Stomach (tissue), 9 donors: ENCODE data around the gene LIFR. TPM values are rescaled to one million over a fixed set of nuclear protein-coding genes. Genes with fewer than 3 reads are reported as not detected.

Experiments used
- DNase-seq, 2 donors: peaks; one replicate each; pipeline versions ENCODE4 v3.0.0 to v3.0.0-alpha.2; 2013 to 2019
- H3K27ac ChIP-seq, 5 donors: fragments of 200-600 bp in 4 of 5; sonication (generic) in 4 of 5; one replicate each; pipeline ENCODE4 v1.5.1; 2013 to 2019; ENCODE audit warnings: mild to moderate bottlenecking in 1 of 5, moderate library complexity in 1 of 5
- H3K27me3 ChIP-seq, 3 donors: fragments of 200-600 bp; sonication (generic); one replicate each; pipeline ENCODE4 v1.5.1; 2017 to 2019; ENCODE audit warnings: mixed run types in 1 of 3
- H3K36me3 ChIP-seq, 4 donors: fragments of 200-600 bp; sonication (generic); 1 replicate in 3 of 4; 2 replicates in 1 of 4; pipeline ENCODE4 v1.5.1; 2016 to 2019
- H3K4me1 ChIP-seq, 4 donors: fragments of 200-600 bp; sonication (generic); one replicate each; pipeline ENCODE4 v1.5.1; 2016 to 2019
- H3K4me3 ChIP-seq, 4 donors: fragments of 200-600 bp; sonication (generic) in 3 of 4; one replicate each; pipeline ENCODE4 v1.5.1; 2016 to 2019; ENCODE audit warnings: mild to moderate bottlenecking in 1 of 4
- H3K9me3 ChIP-seq, 4 donors: fragments of 200-600 bp; sonication (generic); one replicate each; pipeline ENCODE4 v1.5.1; 2016 to 2019
- EP300 ChIP-seq: sonication (generic); formaldehyde crosslinking; IDR thresholded peaks from one replicate; pipeline ENCODE4 v1.6.1; 2017; ENCODE audit warnings: antibody characterized with exemption
- POLR2A ChIP-seq, 4 donors: fragments of 450-650 bp; IDR thresholded peaks; one replicate each; pipeline ENCODE4 v1.6.1; 2016; ENCODE audit warnings: antibody characterized with exemption in 4 of 4, control low read depth in 2 of 4, mild to moderate bottlenecking in 1 of 4, moderate library complexity in 1 of 4
- POLR2AphosphoS5 ChIP-seq, 3 donors: sonication (generic); formaldehyde crosslinking; IDR thresholded peaks; one replicate each; pipeline ENCODE4 v1.6.1; 2016; ENCODE audit warnings: antibody characterized with exemption in 3 of 3
- WGBS, 5 donors: extraction: QIAGEN DNeasy Blood & Tissue Kit in 3 of 5; methylation state at CpG; one replicate each; pipeline versions ENCODE4 v1.1.5 to v1.1.7; 2013 to 2018; 5-methylcytosine and 5-hydroxymethylcytosine counted together
- intact Hi-C: fragments of 100-400 bp; cut with DNase I; formaldehyde crosslinking; loops from one replicate; pipeline ENCODE4 v1.15.1; 2023; ENCODE audit warnings: low total_unique reads
- polyA plus RNA-seq, 3 donors: library from polyadenylated mRNA; stranded (reverse); fragments of 200-250 nt; gene quantifications; one replicate each; pipeline ENCODE4 v1.2.3, GENCODE V29; 2013
- total RNA-seq, 5 donors: library from RNA; depleted of rRNA; stranded (reverse); fragments of >200 nt; gene quantifications; one replicate each; pipeline versions ENCODE4 v1.1.0 to v1.2.3, GENCODE V29; 2014 to 2016
- TF ChIP-seq, protein P1 (sequence below), 7 experiments: fragments of 450-650 bp in 4 of 7; fragments of 200-600 bp in 3 of 7; sonication (generic) in 3 of 7; IDR thresholded peaks; one replicate each; pipeline ENCODE4 v1.5.1; 2016 to 2019; ENCODE audit warnings: antibody characterized with exemption in 7 of 7, control low read depth in 2 of 7, mild to moderate bottlenecking in 1 of 7
- donor health status: healthy with polysubstance abuse.
- donor health status: Bipolar disorder and iron deficiency.
- donor health status: healthy.

LIFR gene
- total and polyA plus RNA-seq, 8 donors: 6.2 to 259 (median 45.1) TPM

DNA sequence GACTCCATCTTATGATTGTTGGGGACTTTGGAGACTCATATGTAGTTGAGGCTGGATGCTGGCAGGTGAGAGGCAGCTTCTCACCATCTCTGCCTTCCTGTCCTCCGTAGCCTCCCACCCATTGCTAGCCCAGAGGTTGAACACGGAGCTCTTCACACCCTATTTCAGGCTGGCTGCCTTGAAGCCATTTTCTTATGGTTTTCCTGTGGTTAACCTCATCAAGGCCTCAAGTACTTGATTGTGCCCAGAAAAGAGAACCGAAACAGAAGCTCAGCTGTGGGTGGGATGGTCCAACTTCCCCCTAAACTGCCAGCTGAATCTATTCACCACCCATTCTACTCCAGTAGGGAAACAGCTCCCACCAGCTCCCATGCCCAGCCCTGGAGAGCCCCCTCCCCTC is 102.9 kb downstream of the LIFR start:
- Histone ChIP-seq H3K27ac (no peak overlapping the region), H3K4me1 (peaks cover 0 to 5% (median under 1%) of the 10 kb centered on the region in 4 donors), H3K36me3 (no peaks in the 10 kb centered on the region), H3K27me3 (peaks cover 0 to 27% (median 0%) of the 10 kb centered on the region in 3 donors), H3K4me3 (no peak overlapping the region), H3K9me3 (no peaks in the 10 kb centered on the region)
- DNase-seq: peak in 1 of 2 donors; percentile 55
- intact Hi-C loops: no loop called here
- TF ChIP-seq, protein P1, sequence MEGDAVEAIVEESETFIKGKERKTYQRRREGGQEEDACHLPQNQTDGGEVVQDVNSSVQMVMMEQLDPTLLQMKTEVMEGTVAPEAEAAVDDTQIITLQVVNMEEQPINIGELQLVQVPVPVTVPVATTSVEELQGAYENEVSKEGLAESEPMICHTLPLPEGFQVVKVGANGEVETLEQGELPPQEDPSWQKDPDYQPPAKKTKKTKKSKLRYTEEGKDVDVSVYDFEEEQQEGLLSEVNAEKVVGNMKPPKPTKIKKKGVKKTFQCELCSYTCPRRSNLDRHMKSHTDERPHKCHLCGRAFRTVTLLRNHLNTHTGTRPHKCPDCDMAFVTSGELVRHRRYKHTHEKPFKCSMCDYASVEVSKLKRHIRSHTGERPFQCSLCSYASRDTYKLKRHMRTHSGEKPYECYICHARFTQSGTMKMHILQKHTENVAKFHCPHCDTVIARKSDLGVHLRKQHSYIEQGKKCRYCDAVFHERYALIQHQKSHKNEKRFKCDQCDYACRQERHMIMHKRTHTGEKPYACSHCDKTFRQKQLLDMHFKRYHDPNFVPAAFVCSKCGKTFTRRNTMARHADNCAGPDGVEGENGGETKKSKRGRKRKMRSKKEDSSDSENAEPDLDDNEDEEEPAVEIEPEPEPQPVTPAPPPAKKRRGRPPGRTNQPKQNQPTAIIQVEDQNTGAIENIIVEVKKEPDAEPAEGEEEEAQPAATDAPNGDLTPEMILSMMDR (IDR thresholded peaks at IDR 0.05): no peak
- TF ChIP-seq POLR2A (IDR thresholded peaks at IDR 0.05) (no peak), POLR2AphosphoS5 (IDR thresholded peaks at IDR 0.05) (no peak)
- WGBS, 5 donors: 62 to 87% (median 70%) methylated on average over 3 of the region's 3 CpGs

DNA sequence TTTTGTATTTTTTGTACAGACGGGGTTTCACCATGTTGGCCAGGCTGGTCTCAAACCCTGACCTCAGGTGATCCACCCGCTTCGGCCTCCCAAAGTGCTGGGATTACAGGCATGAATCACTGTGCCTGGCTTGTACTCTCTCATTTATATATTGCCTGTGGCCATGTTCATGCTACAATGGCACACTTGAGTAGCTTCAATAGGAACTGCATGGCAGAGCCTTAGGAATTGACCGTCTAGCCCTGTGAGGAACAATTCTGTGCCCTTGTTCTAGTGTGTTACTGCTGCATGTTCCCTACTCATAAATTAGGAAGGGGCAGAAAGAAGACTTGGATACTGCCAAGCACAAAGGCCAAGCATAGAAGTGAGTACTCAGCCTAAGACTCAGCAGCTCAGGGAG is 104.2 kb downstream of the LIFR start:
- no peak overlapping the region for H3K27ac ChIP-seq
- H3K9me3 ChIP-seq: no peaks in the 10 kb centered on the region
- H3K4me3 ChIP-seq: no peak overlapping the region
- H3K36me3 ChIP-seq: no peaks in the 10 kb centered on the region
- H3K27me3 ChIP-seq: peaks cover 0 to 31% (median 0%) of the 10 kb centered on the region in 3 donors
- TF ChIP-seq POLR2A (IDR thresholded peaks at IDR 0.05): no peak
- TF ChIP-seq, protein P1 (IDR thresholded peaks at IDR 0.05): no peak
- TF ChIP-seq EP300: no peak
- no peak for TF ChIP-seq POLR2AphosphoS5 (IDR thresholded peaks at IDR 0.05)
- intact Hi-C loops: no loop called here
- H3K4me1 ChIP-seq: peaks cover 0 to 14% (median 3%) of the 10 kb centered on the region in 4 donors
- no peak for DNase-seq
- WGBS, 5 donors: 90 to 96% (median 93%) methylated on average over 4 of the region's 4 CpGs

GRCh38 chr5:38451074-38451725 is 105.2 kb downstream of the LIFR start:
- Histone ChIP-seq H3K4me1 (peaks cover 0 to 14% (median 3%) of the 10 kb centered on the region in 4 donors), H3K9me3 (no peaks in the 10 kb centered on the region), H3K36me3 (no peaks in the 10 kb centered on the region), H3K4me3 (no peak overlapping the region), H3K27ac (no peak overlapping the region), H3K27me3 (peaks cover 0 to 29% (median 0%) of the 10 kb centered on the region in 3 donors)
- no peak for DNase-seq
- 75 to 85% (median 81%) methylated on average over 9 of the region's 9 CpGs for WGBS, 5 donors
- TF ChIP-seq POLR2A (IDR thresholded peaks at IDR 0.05) (no peak), POLR2AphosphoS5 (IDR thresholded peaks at IDR 0.05) (no peak), EP300 (no peak)
- TF ChIP-seq, protein P1 (IDR thresholded peaks at IDR 0.05): no peak
- intact Hi-C loops: no loop called here

DNA sequence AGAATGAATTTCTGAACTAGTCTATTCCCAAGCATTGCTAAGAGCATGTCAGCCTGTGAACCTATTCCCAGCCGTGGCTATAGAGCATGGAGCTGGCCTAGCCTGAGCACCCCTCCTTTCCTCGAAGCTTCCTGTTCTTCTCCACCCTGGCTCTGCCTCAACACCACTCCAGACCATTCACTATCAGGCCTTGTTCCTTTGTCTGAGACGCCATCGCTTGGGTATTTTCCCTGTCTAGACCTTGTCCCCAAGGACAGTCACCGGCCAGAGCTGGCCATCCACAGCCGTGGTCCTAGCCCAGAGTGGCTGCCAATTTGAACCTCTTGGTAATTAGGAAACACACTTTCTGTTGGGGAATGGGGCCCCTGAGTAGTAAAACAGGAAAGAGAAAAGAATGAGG is 105.8 kb downstream of the LIFR start:
- Histone ChIP-seq H3K9me3 (no peaks in the 10 kb centered on the region), H3K27me3 (peaks cover 0 to 31% (median 0%) of the 10 kb centered on the region in 3 donors), H3K4me1 (peaks cover 0 to 16% (median 3%) of the 10 kb centered on the region in 4 donors), H3K36me3 (no peaks in the 10 kb centered on the region), H3K27ac (no peak overlapping the region), H3K4me3 (no peak overlapping the region)
- WGBS, 5 donors: 85 to 92% (median 92%) methylated on average over 6 of the region's 6 CpGs
- DNase-seq: no peak
- TF ChIP-seq, protein P1 (IDR thresholded peaks at IDR 0.05): no peak
- no peak for TF ChIP-seq POLR2AphosphoS5 (IDR thresholded peaks at IDR 0.05)
- no peak for TF ChIP-seq POLR2A (IDR thresholded peaks at IDR 0.05)
- TF ChIP-seq EP300: no peak
- intact Hi-C loops: no loop called here
